Right forelimb (tissue), 1 donor: ENCODE measurements around the gene UCHL3.
"Not testable (repeated sequence)": the region's sequence is repeated elsewhere in the genome, so short reads cannot be mapped to it uniquely, and the experiment has no call there.

Source experiments
- DNase-seq: peaks from one replicate; pipeline ENCODE4 v3.0.0-alpha.2; 2018

Gene UCHL3

GRCh38 chr13:75549262-75550158 is at the start of gene UCHL3:
TSS of gene UCHL3 (plus strand) at chr13:75549791. CDS start at chr13:75549821, 30 bp downstream.
- DNase-seq = peak; percentile 98

GRCh38 chr13:75505327-75505726 is 44.3 kb upstream of the UCHL3 start:
- no peak for DNase-seq

- DNase-seq = no peak
Observed at GRCh38 chr13:75506018-75506417, 43.6 kb upstream of the UCHL3 start.

- no peak for DNase-seq
Observed at GRCh38 chr13:75507027-75508001, 42.3 kb upstream of the UCHL3 start.

GRCh38 chr13:75508002-75508548 is 41.5 kb upstream of the UCHL3 start:
- no peak for DNase-seq

- DNase-seq = no peak
Observed at GRCh38 chr13:75511051-75511625, 38.5 kb upstream of the UCHL3 start.

GRCh38 chr13:75512253-75512652 is 37.3 kb upstream of the UCHL3 start:
- no peak for DNase-seq

- no peak for DNase-seq
Observed at GRCh38 chr13:75513271-75513670, 36.3 kb upstream of the UCHL3 start.

- no peak for DNase-seq
Observed at GRCh38 chr13:75514080-75514995, 35.3 kb upstream of the UCHL3 start.

- no peak for DNase-seq
Observed at GRCh38 chr13:75518439-75519088, 31.0 kb upstream of the UCHL3 start.

GRCh38 chr13:75521956-75522355 is 27.6 kb upstream of the UCHL3 start:
- DNase-seq = no peak

- DNase-seq = no peak
Observed at GRCh38 chr13:75530549-75530961, 19.0 kb upstream of the UCHL3 start.

GRCh38 chr13:75533861-75534260 is 15.7 kb upstream of the UCHL3 start:
- DNase-seq = no peak

- peak; percentile 83 for DNase-seq
Observed at GRCh38 chr13:75537401-75538365, 11.9 kb upstream of the UCHL3 start, which contains the start of gene COMMD6. TSS of gene COMMD6 (minus strand) at chr13:75537841. CDS start at chr13:75537805, 36 bp downstream.

GRCh38 chr13:75541287-75541686 is 8.3 kb upstream of the UCHL3 start:
- DNase-seq = no peak

GRCh38 chr13:75541961-75542360 is 7.6 kb upstream of the UCHL3 start:
- no peak for DNase-seq

GRCh38 chr13:75544681-75545330 is 4.8 kb upstream of the UCHL3 start:
- DNase-seq = no peak

GRCh38 chr13:75545386-75545785 is 4.2 kb upstream of the UCHL3 start:
- not testable (repeated sequence) for DNase-seq

GRCh38 chr13:75547917-75548316 is 1.7 kb upstream of the UCHL3 start:
- DNase-seq = no peak
